ENCODE results near the gene GSTM5. TPM values are rescaled to one million over a fixed set of nuclear protein-coding genes. Genes with fewer than 3 reads are reported as not detected.

The GSTM5 gene
- total and polyA plus RNA-seq, 2 of the 13 experiments (the other 11 are each of a cell fraction or from before 2014, with no cell fraction given), result not detected

GRCh38 chr1:109763646-109764415 is 51.8 kb downstream of the GSTM5 start, which contains the start of gene EPS8L3 (continued):
- TF ChIP-seq YY1 (IDR thresholded peaks at IDR 0.05; ENCODE audit: insufficient read depth, insufficient replicate concordance, low read depth, low read length), result peak; percentile 56
- no peak for TF ChIP-seq TRIM24 (CRISPR knock-in tag; IDR thresholded peaks at IDR 0.05)
- TF ChIP-seq ZNF510 (CRISPR knock-in tag; IDR thresholded peaks at IDR 0.05; ENCODE audit: low read depth), result no peak
- TF ChIP-seq RORA (CRISPR knock-in tag; IDR thresholded peaks at IDR 0.05), result no peak
- TF ChIP-seq BORCS8-MEF2B (CRISPR knock-in tag; IDR thresholded peaks at IDR 0.05), result peak; percentile 71; the same call in 1 of the 2 replicates
- TF ChIP-seq CENPT (CRISPR knock-in tag; IDR thresholded peaks at IDR 0.05; ENCODE audit: low read depth), result no peak
- no peak for TF ChIP-seq ATAD3A (CRISPR knock-in tag; IDR thresholded peaks at IDR 0.05)
- TF ChIP-seq SYNCRIP (IDR thresholded peaks at IDR 0.05; ENCODE audit: insufficient read depth, low read depth, low read length), result no peak
- no peak for TF ChIP-seq RBM39 (IDR thresholded peaks at IDR 0.05; ENCODE audit: low read depth, low read length, poor library complexity, severe bottlenecking)
- TF ChIP-seq ZXDC (CRISPR knock-in tag; IDR thresholded peaks at IDR 0.05), result no peak
- TF ChIP-seq ZNF337 (CRISPR knock-in tag; IDR thresholded peaks at IDR 0.05; ENCODE audit: borderline replicate concordance, low read depth), result no peak
- no peak for TF ChIP-seq CEBPZ (IDR thresholded peaks at IDR 0.05; ENCODE audit: low read length)
- TF ChIP-seq ZNF326 (CRISPR knock-in tag; IDR thresholded peaks at IDR 0.05; ENCODE audit: borderline replicate concordance), result no peak
- TF ChIP-seq ZNF83 (CRISPR knock-in tag; IDR thresholded peaks at IDR 0.05; ENCODE audit: borderline replicate concordance), result 0 out of 2 replicates have a peak, but pooled peaks have one; percentile 42
- TF ChIP-seq NFYC (CRISPR knock-in tag; IDR thresholded peaks at IDR 0.05), result no peak
- TF ChIP-seq SMYD3 (CRISPR knock-in tag; IDR thresholded peaks at IDR 0.05), result peak; percentile 74; the same call in 1 of the 2 replicates
- TF ChIP-seq TBX2 (CRISPR knock-in tag; IDR thresholded peaks at IDR 0.05; ENCODE audit: borderline replicate concordance), result peak; percentile 74
- TF ChIP-seq, protein P1, sequence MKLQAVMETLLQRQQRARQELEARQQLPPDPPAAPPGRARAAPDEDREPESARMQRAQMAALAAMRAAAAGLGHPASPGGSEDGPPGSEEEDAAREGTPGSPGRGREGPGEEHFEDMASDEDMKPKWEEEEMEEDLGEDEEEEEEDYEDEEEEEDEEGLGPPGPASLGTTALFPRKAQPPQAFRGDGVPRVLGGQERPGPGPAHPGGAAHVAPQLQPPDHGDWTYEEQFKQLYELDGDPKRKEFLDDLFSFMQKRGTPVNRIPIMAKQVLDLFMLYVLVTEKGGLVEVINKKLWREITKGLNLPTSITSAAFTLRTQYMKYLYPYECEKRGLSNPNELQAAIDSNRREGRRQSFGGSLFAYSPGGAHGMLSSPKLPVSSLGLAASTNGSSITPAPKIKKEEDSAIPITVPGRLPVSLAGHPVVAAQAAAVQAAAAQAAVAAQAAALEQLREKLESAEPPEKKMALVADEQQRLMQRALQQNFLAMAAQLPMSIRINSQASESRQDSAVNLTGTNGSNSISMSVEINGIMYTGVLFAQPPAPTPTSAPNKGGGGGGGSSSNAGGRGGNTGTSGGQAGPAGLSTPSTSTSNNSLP (IDR thresholded peaks at IDR 0.05; ENCODE audit: low read depth, low read length), result no peak

Measured in HepG2 (cell line).